Keratinocyte (primary cell): ENCODE measurements around the gene TTLL5.

ENCODE experiments used
- EZH2 ChIP-seq: IDR thresholded peaks from one replicate; pipeline ENCODE4 v1.6.1; 2012; ENCODE audit warnings: inconsistent platforms, mild to moderate bottlenecking, low read length, moderate library complexity
- TF ChIP-seq, protein P1 (sequence below), 3 experiments: IDR thresholded peaks in 1 of 3; conservative IDR thresholded peaks in 1 of 3; optimal IDR thresholded peaks in 1 of 3; 2 replicates in 2 of 3; 3 replicates in 1 of 3; pipeline versions ENCODE3 to v1.5.1; 2011; ENCODE audit warnings: low read length in 3 of 3, mild to moderate bottlenecking in 3 of 3, moderate library complexity in 2 of 3, control low read depth in 1 of 3, inconsistent platforms in 1 of 3; ENCODE audit not compliant: insufficient read depth in 2 of 3; ENCODE audit errors: extremely low read depth in 1 of 3

DNA sequence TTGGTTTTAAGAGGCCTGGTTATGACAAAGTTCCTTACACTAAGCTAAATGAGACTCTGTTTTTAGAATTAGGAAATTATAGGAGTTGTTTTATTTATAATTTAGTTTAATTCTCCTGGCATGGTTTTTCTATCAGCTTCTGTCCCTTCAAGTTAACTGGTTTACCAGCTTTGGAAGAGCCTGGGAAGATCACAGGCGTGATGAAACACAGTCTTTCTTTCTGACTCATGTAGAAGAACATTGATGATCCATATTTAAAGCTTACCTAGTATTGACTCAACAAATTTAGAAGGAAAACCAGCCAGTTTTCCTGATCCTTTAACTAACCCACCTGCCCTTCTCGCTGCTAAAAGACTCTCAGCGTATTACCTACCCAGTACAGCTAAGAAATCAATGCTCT, 165.6 kb downstream of the TTLL5 start:
- TF ChIP-seq, protein P1, sequence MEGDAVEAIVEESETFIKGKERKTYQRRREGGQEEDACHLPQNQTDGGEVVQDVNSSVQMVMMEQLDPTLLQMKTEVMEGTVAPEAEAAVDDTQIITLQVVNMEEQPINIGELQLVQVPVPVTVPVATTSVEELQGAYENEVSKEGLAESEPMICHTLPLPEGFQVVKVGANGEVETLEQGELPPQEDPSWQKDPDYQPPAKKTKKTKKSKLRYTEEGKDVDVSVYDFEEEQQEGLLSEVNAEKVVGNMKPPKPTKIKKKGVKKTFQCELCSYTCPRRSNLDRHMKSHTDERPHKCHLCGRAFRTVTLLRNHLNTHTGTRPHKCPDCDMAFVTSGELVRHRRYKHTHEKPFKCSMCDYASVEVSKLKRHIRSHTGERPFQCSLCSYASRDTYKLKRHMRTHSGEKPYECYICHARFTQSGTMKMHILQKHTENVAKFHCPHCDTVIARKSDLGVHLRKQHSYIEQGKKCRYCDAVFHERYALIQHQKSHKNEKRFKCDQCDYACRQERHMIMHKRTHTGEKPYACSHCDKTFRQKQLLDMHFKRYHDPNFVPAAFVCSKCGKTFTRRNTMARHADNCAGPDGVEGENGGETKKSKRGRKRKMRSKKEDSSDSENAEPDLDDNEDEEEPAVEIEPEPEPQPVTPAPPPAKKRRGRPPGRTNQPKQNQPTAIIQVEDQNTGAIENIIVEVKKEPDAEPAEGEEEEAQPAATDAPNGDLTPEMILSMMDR (optimal IDR thresholded peaks at IDR 0.05 in 1 of 3, IDR thresholded peaks at IDR 0.05 in 1 of 3, conservative IDR thresholded peaks at IDR 0.05 in 1 of 3; ENCODE audit: extremely low read depth in 1 of 3, insufficient read depth in 2 of 3, low read length in 3 of 3): no peak
- no peak for TF ChIP-seq EZH2
